Testis (tissue), 2 donors: ENCODE measurements around the gene ENO1.

Experiments
- CTCF ChIP-seq, 3 experiments: fragments of 450-650 bp in 2 of 3; fragments of 200-600 bp in 1 of 3; sonication (generic) in 1 of 3; IDR thresholded peaks; one replicate each; pipeline ENCODE4 v1.5.1; 2016 to 2019; ENCODE audit warnings: antibody characterized with exemption in 3 of 3, mild to moderate bottlenecking in 2 of 3, moderate library complexity in 1 of 3
- POLR2A ChIP-seq: fragments of 450-650 bp; IDR thresholded peaks from one replicate; pipeline ENCODE4 v1.6.1; 2017; ENCODE audit warnings: antibody characterized with exemption, mild to moderate bottlenecking, moderate library complexity

- no peak for TF ChIP-seq CTCF (IDR thresholded peaks at IDR 0.05)
- TF ChIP-seq POLR2A = no peak
Measured at GRCh38 chr1:8874230-8875201, 4.0 kb downstream of the ENO1 start.
